GM19467 (cell line): ENCODE measurements around the gene EXOC3.
"Not testable (repeated sequence)": the region's sequence is repeated elsewhere in the genome, so short reads cannot be mapped to it uniquely, and the experiment has no call there.

Source experiments
- ATAC-seq: cut with Tn5 transposase; IDR thresholded peaks from one replicate; pipeline ENCODE4 v1.9.1; 2021; ENCODE audit warnings: mild to moderate bottlenecking, moderate library complexity; ENCODE audit not compliant: unreplicated experiment

Gene EXOC3

GRCh38 chr5:442335-443238, at the start of gene EXOC3:
Gene EXOC3, plus strand, starts transcription at chr5:443176. Its CDS starts 3,030 bp downstream, at chr5:446206.
- ATAC-seq = peak; percentile 88

- ATAC-seq = no peak
Observed at GRCh38 chr5:393846-394275, 49.1 kb upstream of the EXOC3 start.

- no peak for ATAC-seq
Observed at GRCh38 chr5:394671-395155, 48.3 kb upstream of the EXOC3 start.

GRCh38 chr5:395156-395920, 47.6 kb upstream of the EXOC3 start:
- ATAC-seq = no peak

- ATAC-seq = no peak
Observed at GRCh38 chr5:395921-396530, 47.0 kb upstream of the EXOC3 start.

- no peak for ATAC-seq
Observed at GRCh38 chr5:396531-396961, 46.4 kb upstream of the EXOC3 start.

- ATAC-seq = not testable (repeated sequence)
Observed at GRCh38 chr5:398141-398474, 44.9 kb upstream of the EXOC3 start.

- no peak for ATAC-seq
Observed at GRCh38 chr5:398475-399295, 44.3 kb upstream of the EXOC3 start.

DNA sequence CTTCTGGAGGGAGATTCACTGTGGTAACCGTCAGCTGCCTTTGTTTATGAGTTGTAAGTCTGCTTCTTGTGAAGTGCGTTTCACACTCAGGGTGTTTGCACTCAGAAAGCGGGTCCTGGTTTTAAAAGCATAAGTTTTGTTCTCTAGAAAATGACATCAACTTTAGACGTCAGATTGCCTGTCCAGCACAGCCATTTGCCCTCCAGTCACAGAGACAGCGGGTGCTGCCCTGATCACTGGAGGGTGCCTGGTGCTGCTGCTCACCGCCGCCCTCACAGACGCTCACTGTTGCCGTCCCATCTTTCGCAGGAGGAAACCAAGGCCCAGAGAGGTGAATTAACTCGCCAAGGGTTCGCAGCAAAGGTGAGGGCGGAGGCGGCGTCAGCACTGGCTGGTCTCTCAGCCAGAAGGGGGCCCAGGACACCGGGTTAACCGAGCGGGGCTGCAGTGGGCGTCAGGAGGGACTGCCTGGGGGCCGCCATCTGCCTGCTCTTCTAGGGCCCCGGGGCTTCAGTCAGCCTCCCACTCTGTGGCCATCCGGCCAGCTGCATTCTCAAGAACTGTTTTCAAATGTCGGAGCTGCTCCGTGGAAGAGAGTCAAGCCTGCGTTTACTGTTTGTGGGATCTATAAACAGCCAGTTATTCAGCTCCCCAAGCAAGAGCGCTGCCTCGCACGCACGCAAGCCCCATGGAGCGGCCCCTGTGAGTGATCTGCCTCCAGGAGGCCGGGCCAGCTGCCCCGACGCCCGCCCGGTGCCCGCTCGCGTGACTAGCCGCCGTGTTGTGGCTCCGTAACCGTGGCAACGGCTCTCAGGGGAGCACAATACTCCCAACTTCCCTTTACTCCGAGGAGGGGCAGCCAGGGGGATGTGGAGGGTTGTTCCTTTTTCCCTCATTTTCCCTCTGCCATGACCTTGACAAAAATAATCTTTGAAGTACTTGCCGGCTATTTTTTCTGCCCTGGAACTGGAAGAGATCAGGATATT, 43.4 kb upstream of the EXOC3 start:
- peak; percentile 66 for ATAC-seq

- peak; percentile 11 for ATAC-seq
Observed at GRCh38 chr5:400282-401145, 42.5 kb upstream of the EXOC3 start.

- ATAC-seq = no peak
Observed at GRCh38 chr5:401146-402034, 41.6 kb upstream of the EXOC3 start.

GRCh38 chr5:402219-402614, 40.8 kb upstream of the EXOC3 start:
- ATAC-seq = not testable (repeated sequence)

DNA sequence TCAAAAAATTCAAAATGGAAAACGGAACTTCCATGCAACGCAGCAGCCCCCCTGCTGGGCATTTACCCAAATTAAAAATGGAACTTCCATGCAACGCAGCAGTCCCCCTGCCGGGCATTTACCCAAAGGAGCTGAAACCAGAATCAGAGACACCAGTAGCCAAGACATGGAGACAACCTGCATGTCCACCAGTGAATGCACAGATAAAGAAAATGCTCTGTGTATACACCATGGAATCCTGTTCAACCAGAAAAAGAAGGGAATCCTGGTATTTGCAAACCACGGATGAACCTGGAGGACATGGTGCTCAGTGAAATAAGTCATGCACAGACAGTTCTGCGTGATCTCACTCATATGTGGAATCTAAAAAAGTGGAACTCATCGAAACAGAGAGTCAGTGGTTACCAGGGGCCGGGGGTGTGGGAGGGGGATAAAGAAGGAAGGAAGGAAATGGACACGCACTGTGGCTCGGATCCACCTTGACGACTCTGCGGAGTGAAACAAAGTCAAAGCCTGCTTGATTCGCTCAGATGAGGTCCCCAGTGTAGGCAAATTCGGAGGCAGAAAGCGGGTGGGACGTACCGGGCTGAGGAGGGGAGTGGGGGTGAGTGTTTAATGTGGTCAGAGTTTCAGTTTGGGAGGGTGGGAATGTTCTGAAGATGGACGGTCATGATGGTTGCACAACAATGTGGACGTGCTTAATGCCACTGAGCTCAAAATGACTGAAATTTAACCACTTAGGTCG, 40.2 kb upstream of the EXOC3 start:
- peak; percentile 33 for ATAC-seq

GRCh38 chr5:403995-404394, 39.0 kb upstream of the EXOC3 start:
- ATAC-seq = no peak

DNA sequence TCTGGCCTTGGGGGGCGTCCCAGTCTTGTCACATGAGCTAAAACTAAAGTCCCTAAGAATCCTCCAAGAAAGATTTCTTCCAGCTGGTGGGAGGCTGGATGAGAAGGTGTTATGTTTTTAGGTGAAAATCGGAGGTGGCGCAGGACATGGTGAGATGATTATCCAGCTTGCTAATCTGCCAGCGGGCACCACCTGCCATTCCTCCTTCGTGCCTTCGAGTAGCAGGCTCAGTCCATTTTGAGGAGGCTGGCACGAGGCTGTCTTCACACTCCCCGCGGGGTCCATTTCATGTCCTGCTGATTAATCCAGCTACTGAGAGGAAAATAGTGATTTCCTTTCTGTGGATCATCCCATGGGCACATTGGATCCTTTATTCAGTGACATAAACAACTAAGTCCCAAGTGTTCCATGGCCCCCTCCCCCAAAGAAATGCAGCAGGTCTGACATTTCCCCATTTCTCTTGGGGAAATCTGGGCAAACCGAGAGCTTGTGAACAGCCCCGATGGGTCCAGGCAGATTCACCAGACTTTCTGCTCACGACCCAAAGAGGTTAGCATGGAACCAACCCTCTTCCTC, 38.2 kb upstream of the EXOC3 start:
- ATAC-seq = no peak

DNA sequence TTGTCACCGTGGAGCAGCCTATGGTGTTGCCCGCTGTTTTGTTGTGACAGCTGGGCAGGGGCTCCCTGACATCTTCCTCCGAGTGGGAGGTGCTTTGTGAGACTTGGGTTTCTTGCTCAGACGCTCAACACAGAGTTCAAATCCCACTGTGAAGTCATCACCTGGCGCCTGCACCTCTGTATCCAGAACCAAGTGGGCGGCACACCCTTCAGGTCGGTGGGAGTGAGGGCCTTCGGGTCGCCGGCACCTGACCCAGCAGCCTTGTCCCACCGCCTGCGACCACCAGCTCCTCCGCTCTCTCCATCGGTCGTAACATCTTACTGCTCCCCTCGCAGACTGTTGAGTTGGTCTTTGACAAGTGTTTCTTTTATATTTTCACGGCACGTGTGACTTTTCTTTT, 37.6 kb upstream of the EXOC3 start:
- ATAC-seq = no peak
